Fibroblast of pulmonary artery (primary cell): ENCODE results near the gene OAS3.
"Not testable (repeated sequence)": the region's sequence is repeated elsewhere in the genome, so short reads cannot be mapped to it uniquely, and the experiment has no call there.

ENCODE experiments used
- DNase-seq: peaks from one replicate; pipeline ENCODE4 v3.0.0-alpha.2; 2010; ENCODE audit warnings: low read depth
- H3K4me3 ChIP-seq: replicated peaks from 2 replicates; pipeline ENCODE4 v1.5.1; 2011; ENCODE audit warnings: low read depth, mild to moderate bottlenecking, control low read depth, low read length, moderate library complexity
- TF ChIP-seq, protein P1 (sequence below): IDR thresholded peaks from 2 replicates; pipeline ENCODE4 v1.5.1; 2011; ENCODE audit warnings: mild to moderate bottlenecking, control low read depth, low read length, inconsistent platforms; ENCODE audit errors: missing control alignments

The OAS3 gene

DNA sequence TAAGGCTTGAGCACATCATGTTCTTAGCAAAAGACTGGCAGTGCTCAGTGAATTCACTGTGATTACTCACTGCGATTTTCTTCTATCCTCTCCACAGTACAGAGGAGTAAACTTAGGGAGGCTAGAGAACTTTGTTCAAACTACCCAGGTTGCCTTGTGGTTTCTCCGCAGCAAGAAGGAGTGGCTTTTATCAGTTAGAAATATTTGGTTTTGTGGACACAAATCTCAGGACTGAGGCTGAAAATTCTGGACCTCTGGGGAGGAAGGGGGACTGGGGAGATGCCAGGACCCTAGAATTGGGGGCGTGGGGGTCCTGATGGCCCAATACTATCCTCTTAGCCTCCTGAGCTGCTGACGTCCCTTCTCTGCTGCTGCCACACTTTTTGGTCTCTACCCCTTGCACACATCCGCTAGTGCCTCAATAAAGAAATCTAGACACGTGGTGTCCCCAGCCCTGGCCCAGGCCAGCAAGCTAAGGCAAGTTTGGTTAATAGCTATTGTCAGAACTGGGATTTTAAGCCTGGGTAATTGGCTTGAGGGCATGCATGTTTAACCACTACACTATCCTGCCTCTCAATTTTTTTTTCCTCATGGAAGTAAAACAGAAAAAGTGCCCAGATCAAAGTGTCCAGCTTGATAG is 40.9 kb downstream of the OAS3 start:
- no peak for DNase-seq
- no peak overlapping the region for H3K4me3 ChIP-seq
- TF ChIP-seq, protein P1, sequence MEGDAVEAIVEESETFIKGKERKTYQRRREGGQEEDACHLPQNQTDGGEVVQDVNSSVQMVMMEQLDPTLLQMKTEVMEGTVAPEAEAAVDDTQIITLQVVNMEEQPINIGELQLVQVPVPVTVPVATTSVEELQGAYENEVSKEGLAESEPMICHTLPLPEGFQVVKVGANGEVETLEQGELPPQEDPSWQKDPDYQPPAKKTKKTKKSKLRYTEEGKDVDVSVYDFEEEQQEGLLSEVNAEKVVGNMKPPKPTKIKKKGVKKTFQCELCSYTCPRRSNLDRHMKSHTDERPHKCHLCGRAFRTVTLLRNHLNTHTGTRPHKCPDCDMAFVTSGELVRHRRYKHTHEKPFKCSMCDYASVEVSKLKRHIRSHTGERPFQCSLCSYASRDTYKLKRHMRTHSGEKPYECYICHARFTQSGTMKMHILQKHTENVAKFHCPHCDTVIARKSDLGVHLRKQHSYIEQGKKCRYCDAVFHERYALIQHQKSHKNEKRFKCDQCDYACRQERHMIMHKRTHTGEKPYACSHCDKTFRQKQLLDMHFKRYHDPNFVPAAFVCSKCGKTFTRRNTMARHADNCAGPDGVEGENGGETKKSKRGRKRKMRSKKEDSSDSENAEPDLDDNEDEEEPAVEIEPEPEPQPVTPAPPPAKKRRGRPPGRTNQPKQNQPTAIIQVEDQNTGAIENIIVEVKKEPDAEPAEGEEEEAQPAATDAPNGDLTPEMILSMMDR, result no peak

DNA sequence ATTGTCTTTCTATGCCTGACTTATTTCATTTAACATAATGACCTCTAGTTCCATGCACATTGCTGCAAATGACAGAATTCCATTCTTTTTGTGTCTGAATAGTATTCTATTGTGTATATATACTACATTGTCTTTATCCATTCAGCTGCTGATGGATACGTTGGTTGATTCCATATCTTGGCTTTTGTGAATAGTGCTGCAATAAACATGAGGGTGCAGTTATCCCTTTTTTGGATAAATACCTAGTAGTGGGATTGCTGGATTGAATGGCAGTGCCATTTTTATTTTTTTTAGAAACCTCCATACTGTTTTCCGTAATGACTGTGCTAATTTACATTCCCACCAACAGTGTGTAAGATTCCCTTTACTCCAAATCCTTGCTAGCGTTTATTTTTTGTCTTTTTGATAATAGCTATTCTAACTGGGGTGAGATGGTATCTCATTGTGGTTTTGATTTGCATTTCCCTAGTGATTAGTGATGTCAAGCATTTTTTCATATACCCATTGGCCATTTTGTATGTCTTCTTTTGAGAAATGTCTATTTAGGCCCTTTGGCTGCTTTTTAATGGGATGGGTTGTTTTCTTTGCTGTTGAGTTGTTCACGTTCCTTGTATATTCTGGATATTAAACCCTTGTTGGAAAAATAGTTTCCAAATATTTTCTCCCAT is 42.4 kb downstream of the OAS3 start:
- TF ChIP-seq, protein P1, result no peak
- DNase-seq, result no peak
- no peak overlapping the region for H3K4me3 ChIP-seq

- no peak overlapping the region for H3K4me3 ChIP-seq
- no peak for DNase-seq
- TF ChIP-seq, protein P1, result no peak
Measured at GRCh38 chr12:112985642-112986290, 47.5 kb downstream of the OAS3 start.

DNA sequence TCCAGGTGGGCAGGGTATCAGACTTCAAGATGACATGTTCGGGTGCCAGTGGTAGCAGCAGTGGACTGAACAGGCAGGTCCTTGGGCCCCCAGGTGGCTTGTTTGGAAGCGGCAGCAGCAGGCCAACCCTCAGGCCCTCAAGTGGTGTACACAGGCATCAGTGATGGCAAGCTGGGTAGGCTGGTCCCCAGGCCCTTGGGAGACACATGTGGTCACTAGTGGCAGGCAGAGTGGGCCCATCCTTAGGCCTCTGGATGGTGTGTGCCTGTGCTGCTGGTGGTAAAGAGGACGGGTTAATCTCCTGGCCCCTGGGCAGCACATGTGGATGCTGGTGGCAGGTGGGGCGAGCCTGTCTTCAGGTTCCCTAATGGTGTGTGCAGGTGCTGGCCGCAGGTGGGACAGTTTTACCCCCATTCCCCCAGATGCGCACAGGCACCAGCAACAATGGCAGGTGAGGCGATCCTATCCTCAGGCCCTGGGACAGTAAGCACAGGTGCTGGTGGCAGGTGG is 48.1 kb downstream of the OAS3 start:
- no peak overlapping the region for H3K4me3 ChIP-seq
- TF ChIP-seq, protein P1, result no peak
- DNase-seq, result no peak

DNA sequence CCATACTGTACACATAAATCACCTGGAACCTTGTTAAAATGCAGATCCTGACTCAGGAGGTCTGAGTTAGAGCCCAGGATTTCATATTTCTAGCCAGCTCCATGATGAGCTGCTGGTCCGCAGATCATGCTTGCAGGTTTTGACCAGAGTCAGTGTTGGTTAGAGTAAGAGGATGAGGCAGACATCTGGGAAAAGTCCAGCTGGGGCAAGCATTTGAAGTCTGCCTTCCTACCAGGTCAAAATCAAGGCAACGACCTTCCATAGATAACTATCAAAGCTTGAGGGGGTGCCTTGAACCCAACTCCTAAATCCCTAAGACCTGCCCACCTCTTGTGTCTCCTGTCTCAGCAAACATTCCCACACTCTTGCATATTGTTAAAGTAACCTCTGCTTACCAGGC is 49.3 kb downstream of the OAS3 start:
- no peak for DNase-seq
- H3K4me3 ChIP-seq, result no peak overlapping the region
- TF ChIP-seq, protein P1, result no peak

GRCh38 chr12:112988224-112988623 is 50.0 kb downstream of the OAS3 start:
- no peak for DNase-seq
- TF ChIP-seq, protein P1, result no peak
- no peak overlapping the region for H3K4me3 ChIP-seq

GRCh38 chr12:112988823-112989385 is 50.6 kb downstream of the OAS3 start:
- not testable (repeated sequence) for H3K4me3 ChIP-seq, DNase-seq
